ENCODE results near the gene NF2.

Gene NF2

DNA sequence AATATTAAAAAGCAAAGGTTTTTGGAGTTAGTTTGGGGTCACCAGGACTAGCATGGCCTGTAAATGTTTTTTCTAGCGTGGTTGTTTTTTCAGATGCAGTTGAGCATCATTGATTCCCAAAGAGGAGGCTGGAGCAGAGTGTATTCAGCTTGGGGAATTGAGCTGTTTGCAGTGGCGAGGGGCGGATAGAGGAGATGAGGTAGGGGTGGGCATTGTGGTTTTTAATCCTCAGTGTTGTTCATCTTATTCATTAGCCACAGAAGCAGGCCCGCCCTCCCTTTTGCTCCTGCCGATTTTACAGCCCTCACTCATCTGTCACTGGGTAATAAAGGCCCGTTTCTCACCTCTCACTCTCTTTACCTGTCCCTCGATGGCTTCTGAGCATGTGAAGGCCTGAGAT lies 51.4 kb downstream of the NF2 start:
- no peak for DNase-seq (ENCODE audit: low read depth)
- no peak overlapping the region for H3K4me3 ChIP-seq (ENCODE audit: low read depth, low read length)
- TF ChIP-seq MYC (IDR thresholded peaks at IDR 0.05; ENCODE audit: low read depth, low read length) (no peak), CTCF (IDR thresholded peaks at IDR 0.05; ENCODE audit: low read depth, low read length) (no peak), MAX (IDR thresholded peaks at IDR 0.05; ENCODE audit: low read depth, low read length) (no peak), POLR2A (IDR thresholded peaks at IDR 0.05; ENCODE audit: extremely low read depth, insufficient read length) (no peak)

DNA sequence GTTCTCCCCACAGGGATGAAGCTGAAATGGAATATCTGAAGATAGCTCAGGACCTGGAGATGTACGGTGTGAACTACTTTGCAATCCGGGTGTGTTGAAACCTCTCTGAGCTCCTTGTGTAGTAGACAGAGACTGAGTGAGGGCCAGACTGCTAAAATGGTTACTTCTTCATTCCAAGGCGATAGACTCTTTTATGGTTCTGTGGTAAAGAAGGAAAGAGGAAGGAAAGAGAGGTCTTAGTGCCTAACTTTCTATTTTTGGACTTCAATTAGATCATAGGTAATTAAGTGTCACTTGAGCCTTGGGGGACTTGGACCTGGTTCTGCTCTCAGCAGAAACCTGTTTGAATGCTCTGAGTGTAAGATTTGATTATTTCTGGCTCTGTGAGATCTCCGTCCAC lies 54.7 kb downstream of the NF2 start:
- TF ChIP-seq POLR2A (IDR thresholded peaks at IDR 0.05; ENCODE audit: extremely low read depth, insufficient read length), result no peak
- no peak for TF ChIP-seq CTCF (IDR thresholded peaks at IDR 0.05; ENCODE audit: low read depth, low read length)
- no peak for TF ChIP-seq MYC (IDR thresholded peaks at IDR 0.05; ENCODE audit: low read depth, low read length)
- TF ChIP-seq MAX (IDR thresholded peaks at IDR 0.05; ENCODE audit: low read depth, low read length), result no peak
- peak; percentile 92 for DNase-seq (ENCODE audit: low read depth)
- peak overlapping the region; percentile 12 for H3K4me3 ChIP-seq (ENCODE audit: low read depth, low read length)

DNA sequence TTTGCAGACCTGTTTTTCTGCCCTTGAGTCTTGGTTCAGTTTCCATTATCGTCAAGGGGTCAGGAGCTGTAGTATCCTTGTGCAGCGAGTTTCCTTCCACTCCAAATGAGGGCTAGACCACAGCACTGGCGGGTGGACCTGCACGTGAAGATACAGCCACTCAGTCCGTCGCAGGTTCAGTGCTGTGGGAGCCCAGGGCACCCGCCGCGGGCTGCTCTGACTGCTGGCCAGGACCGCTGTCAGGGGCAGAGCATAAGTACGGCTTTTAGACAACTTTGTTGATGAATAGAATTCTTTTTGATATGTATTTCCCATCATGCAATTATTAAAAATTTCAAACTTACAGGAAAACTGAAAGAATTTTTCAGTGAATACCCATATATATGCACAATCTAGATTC lies 56.6 kb downstream of the NF2 start:
- no peak for DNase-seq (ENCODE audit: low read depth)
- no peak overlapping the region for H3K4me3 ChIP-seq (ENCODE audit: low read depth, low read length)
- TF ChIP-seq MAX (IDR thresholded peaks at IDR 0.05; ENCODE audit: low read depth, low read length) (no peak), POLR2A (IDR thresholded peaks at IDR 0.05; ENCODE audit: extremely low read depth, insufficient read length) (no peak), CTCF (IDR thresholded peaks at IDR 0.05; ENCODE audit: low read depth, low read length) (no peak), MYC (IDR thresholded peaks at IDR 0.05; ENCODE audit: low read depth, low read length) (no peak)

GRCh38 chr22:29661336-29661735 lies 57.9 kb downstream of the NF2 start:
- DNase-seq (ENCODE audit: low read depth), result no peak
- TF ChIP-seq POLR2A (IDR thresholded peaks at IDR 0.05; ENCODE audit: extremely low read depth, insufficient read length) (no peak), CTCF (IDR thresholded peaks at IDR 0.05; ENCODE audit: low read depth, low read length) (no peak), MAX (IDR thresholded peaks at IDR 0.05; ENCODE audit: low read depth, low read length) (no peak), MYC (IDR thresholded peaks at IDR 0.05; ENCODE audit: low read depth, low read length) (no peak)
- no peak overlapping the region for H3K4me3 ChIP-seq (ENCODE audit: low read depth, low read length)

- H3K4me3 ChIP-seq (ENCODE audit: low read depth, low read length), result no peak overlapping the region
- TF ChIP-seq MYC (IDR thresholded peaks at IDR 0.05; ENCODE audit: low read depth, low read length) (no peak), POLR2A (IDR thresholded peaks at IDR 0.05; ENCODE audit: extremely low read depth, insufficient read length) (no peak), MAX (IDR thresholded peaks at IDR 0.05; ENCODE audit: low read depth, low read length) (no peak), CTCF (IDR thresholded peaks at IDR 0.05; ENCODE audit: low read depth, low read length) (no peak)
Measured at GRCh38 chr22:29663180-29663821, 59.9 kb downstream of the NF2 start.

More at GRCh38 chr22:29663180-29663821, 59.9 kb downstream of the NF2 start:
- no peak for DNase-seq (ENCODE audit: low read depth)

All from NB4 (cell line).